Sigmoid colon (tissue), 7 donors: ENCODE measurements around the gene ARL16. TPM values are rescaled to one million over a fixed set of nuclear protein-coding genes. Genes with fewer than 3 reads are reported as not detected.
A peak's percentile ranks its signal among the peaks of the same experiment; 100 is the strongest.

ENCODE experiments used
- DNase-seq: peaks from one replicate; pipeline ENCODE4 v3.0.0-alpha.2; 2019
- H3K27ac ChIP-seq, 4 donors: fragments of 200-600 bp; sonication (generic); one replicate each; pipeline ENCODE4 v1.5.1; 2016 to 2019; ENCODE audit warnings: mild to moderate bottlenecking in 1 of 4
- H3K27me3 ChIP-seq, 3 donors: fragments of 200-600 bp; sonication (generic); one replicate each; pipeline ENCODE4 v1.5.1; 2019; ENCODE audit warnings: mild to moderate bottlenecking in 1 of 3
- H3K36me3 ChIP-seq, 4 donors: fragments of 200-600 bp; sonication (generic); one replicate each; pipeline ENCODE4 v1.5.1; 2016 to 2019
- H3K4me1 ChIP-seq, 4 donors: fragments of 200-600 bp; sonication (generic); one replicate each; pipeline ENCODE4 v1.5.1; 2017 to 2019
- H3K4me3 ChIP-seq, 4 donors: fragments of 200-600 bp; sonication (generic); one replicate each; pipeline ENCODE4 v1.5.1; 2017 to 2019; ENCODE audit warnings: mild to moderate bottlenecking in 2 of 4, moderate library complexity in 1 of 4
- H3K9me3 ChIP-seq, 4 donors: fragments of 200-600 bp in 3 of 4; sonication (generic) in 3 of 4; one replicate each; pipeline versions ENCODE4 v1.5.1 to v1.6.1; 2013 to 2019
- CTCF ChIP-seq, 4 experiments: fragments of 450-650 bp in 3 of 4; fragments of 200-600 bp in 1 of 4; IDR thresholded peaks; one replicate each; pipeline ENCODE4 v1.5.1; 2016 to 2019; ENCODE audit warnings: antibody characterized with exemption in 4 of 4, mild to moderate bottlenecking in 3 of 4, moderate library complexity in 2 of 4
- EP300 ChIP-seq, 4 donors: sonication (generic); formaldehyde crosslinking; IDR thresholded peaks; one replicate each; pipeline ENCODE4 v1.6.1; 2017; ENCODE audit warnings: antibody characterized with exemption in 4 of 4
- POLR2A ChIP-seq, 2 donors: fragments of 450-650 bp; IDR thresholded peaks; one replicate each; pipeline ENCODE4 v1.6.1; 2016; ENCODE audit warnings: antibody characterized with exemption in 2 of 2, mild to moderate bottlenecking in 2 of 2, moderate library complexity in 2 of 2
- POLR2AphosphoS5 ChIP-seq, 4 donors: sonication (generic); formaldehyde crosslinking; IDR thresholded peaks; one replicate each; pipeline ENCODE4 v1.6.1; 2017; ENCODE audit warnings: antibody characterized with exemption in 4 of 4
- WGBS, 2 donors: extraction: QIAGEN DNeasy Blood & Tissue Kit; methylation state at CpG; one replicate each; pipeline ENCODE4 v1.1.7; 2013; 5-methylcytosine and 5-hydroxymethylcytosine counted together
- intact Hi-C: fragments of 100-400 bp; cut with DNase I; formaldehyde crosslinking; loops from one replicate; pipeline ENCODE4 v1.15.1; 2023
- polyA plus RNA-seq, 3 donors: library from polyadenylated mRNA; stranded (reverse); fragments of 200-250 nt; gene quantifications; one replicate each; pipeline ENCODE4 v1.2.3, GENCODE V29; 2013
- total RNA-seq, 4 donors: library from RNA; depleted of rRNA; stranded (reverse); fragments of >200 nt; gene quantifications; one replicate each; pipeline ENCODE4 v1.1.0, GENCODE V29; 2016
- donor health status: healthy with polysubstance abuse.
- donor health status: Bipolar disorder and iron deficiency.
- donor health status: healthy.

The ARL16 gene
- total and polyA plus RNA-seq, 7 donors: 24.5 to 51.7 (median 42.3) TPM

- H3K9me3 ChIP-seq: no peaks in the 10 kb centered on the region
- intact Hi-C loops: no loop called here
These were observed 40.1 kb upstream of the ARL16 start for GRCh38 chr17:81723651-81724209.

GRCh38 chr17:81722184-81723120, 38.9 kb upstream of the ARL16 start:
- no peaks in the 10 kb centered on the region for H3K36me3 ChIP-seq
- DNase-seq: peak; percentile 68
- H3K4me3 ChIP-seq: no peak overlapping the region
- intact Hi-C loops: no loop called here
- 13 to 47% methylated on average over 10 of the region's 10 CpGs for WGBS, 2 donors
- H3K27me3 ChIP-seq: peaks cover 0 to 29% (median 11%) of the 10 kb centered on the region in 3 donors
- H3K9me3 ChIP-seq: no peaks in the 10 kb centered on the region
- H3K4me1 ChIP-seq: peaks cover 0 to 6% (median 0%) of the 10 kb centered on the region in 4 donors
- no peak for TF ChIP-seq CTCF (IDR thresholded peaks at IDR 0.05)
- TF ChIP-seq EP300 (IDR thresholded peaks at IDR 0.05): no peak
- no peak for TF ChIP-seq POLR2A (IDR thresholded peaks at IDR 0.05)
- peak in 1 of 4 donors; percentile 32 for TF ChIP-seq POLR2AphosphoS5 (IDR thresholded peaks at IDR 0.05)
- no peak overlapping the region for H3K27ac ChIP-seq

More at GRCh38 chr17:81723651-81724209, 40.1 kb upstream of the ARL16 start:
- no peak overlapping the region for H3K4me3 ChIP-seq
- H3K36me3 ChIP-seq: no peaks in the 10 kb centered on the region
- H3K4me1 ChIP-seq: peaks cover 0 to 6% (median 0%) of the 10 kb centered on the region in 4 donors
- 12 to 55% methylated on average over 12 of the region's 12 CpGs for WGBS, 2 donors
- no peak for DNase-seq
- no peak for TF ChIP-seq POLR2A (IDR thresholded peaks at IDR 0.05)
- TF ChIP-seq EP300 (IDR thresholded peaks at IDR 0.05): no peak
- no peak for TF ChIP-seq CTCF (IDR thresholded peaks at IDR 0.05)
- TF ChIP-seq POLR2AphosphoS5 (IDR thresholded peaks at IDR 0.05): no peak
- peaks cover 0 to 33% (median 12%) of the 10 kb centered on the region in 3 donors for H3K27me3 ChIP-seq
- no peak overlapping the region for H3K27ac ChIP-seq

- H3K27me3 ChIP-seq: peaks cover 0 to 13% (median 5%) of the 10 kb centered on the region in 3 donors
- no peak overlapping the region for H3K4me3 ChIP-seq
- TF ChIP-seq POLR2AphosphoS5 (IDR thresholded peaks at IDR 0.05) (no peak), CTCF (IDR thresholded peaks at IDR 0.05) (no peak), POLR2A (IDR thresholded peaks at IDR 0.05) (no peak)
- H3K36me3 ChIP-seq: no peaks in the 10 kb centered on the region
- intact Hi-C loops: no loop called here
- DNase-seq: no peak
- WGBS, 2 donors: 89% methylated on average over 33 of the region's 33 CpGs
- H3K4me1 ChIP-seq: peaks cover 0 to 6% (median 0%) of the 10 kb centered on the region in 4 donors
- H3K27ac ChIP-seq: no peak overlapping the region
- no peaks in the 10 kb centered on the region for H3K9me3 ChIP-seq
These were observed 36.9 kb upstream of the ARL16 start for GRCh38 chr17:81720267-81721071.

GRCh38 chr17:81719410-81720266, 36.0 kb upstream of the ARL16 start:
- intact Hi-C loops: no loop called here
- no peaks in the 10 kb centered on the region for H3K36me3 ChIP-seq

More at GRCh38 chr17:81719410-81720266, 36.0 kb upstream of the ARL16 start:
- WGBS, 2 donors: 81 to 91% methylated on average over 32 to 33 of the region's 33 CpGs
- Histone ChIP-seq H3K27ac (no peak overlapping the region), H3K9me3 (no peaks in the 10 kb centered on the region), H3K4me1 (peaks cover 0 to 6% (median 0%) of the 10 kb centered on the region in 4 donors), H3K27me3 (peaks cover 0 to 5% (median 5%) of the 10 kb centered on the region in 3 donors), H3K4me3 (no peak overlapping the region)
- no peak for TF ChIP-seq POLR2AphosphoS5 (IDR thresholded peaks at IDR 0.05)
- TF ChIP-seq EP300 (IDR thresholded peaks at IDR 0.05): no peak
- no peak for TF ChIP-seq POLR2A (IDR thresholded peaks at IDR 0.05)
- TF ChIP-seq CTCF (IDR thresholded peaks at IDR 0.05): no peak
- DNase-seq: no peak
